Neural crest cell (in vitro differentiated cells): ENCODE measurements around the gene RERE. TPM values are rescaled to one million over a fixed set of nuclear protein-coding genes. Genes with fewer than 3 reads are reported as not detected.
"Not testable (repeated sequence)": the region's sequence is repeated elsewhere in the genome, so short reads cannot be mapped to it uniquely, and the experiment has no call there.

ENCODE experiments used
- DNase-seq: peaks from one replicate; pipeline ENCODE4 v3.0.0; 2021; ENCODE audit warnings: low read depth, mixed read lengths, low spot score
- H3K27ac Mint-ChIP-seq: one replicate; pipeline ENCODE4 v1.8.0; 2021; ENCODE audit warnings: mild to moderate bottlenecking, mixed read lengths; ENCODE audit not compliant: unreplicated experiment
- H3K27me3 Mint-ChIP-seq: 2 replicates; pipeline ENCODE4 v1.8.0; 2021; ENCODE audit warnings: low read depth, mild to moderate bottlenecking, mixed read lengths
- H3K36me3 Mint-ChIP-seq: 2 replicates; pipeline ENCODE4 v1.8.0; 2021; ENCODE audit warnings: low read depth, mild to moderate bottlenecking, mixed read lengths
- H3K4me1 Mint-ChIP-seq: 2 replicates; pipeline ENCODE4 v1.8.0; 2021; ENCODE audit warnings: mixed read lengths
- H3K4me3 Mint-ChIP-seq: one replicate; pipeline ENCODE4 v1.8.0; 2021; ENCODE audit warnings: mild to moderate bottlenecking, mixed read lengths
- H3K9me3 Mint-ChIP-seq: 2 replicates; pipeline ENCODE4 v1.8.0; 2021; ENCODE audit warnings: mixed read lengths
- total RNA-seq: library from RNA; stranded (reverse); gene quantifications from 2 replicates; pipeline ENCODE4 v1.2.1, GENCODE V29; 2021
- TF ChIP-seq, protein P1 (sequence below): fragments of 200-600 bp; sonication (generic); conservative IDR thresholded peaks from 2 replicates; pipeline ENCODE4 v1.5.0; 2021; ENCODE audit warnings: antibody characterized with exemption, mild to moderate bottlenecking

The RERE gene
- total RNA-seq, 1 donor from 2014 or later, result 122 TPM

DNA sequence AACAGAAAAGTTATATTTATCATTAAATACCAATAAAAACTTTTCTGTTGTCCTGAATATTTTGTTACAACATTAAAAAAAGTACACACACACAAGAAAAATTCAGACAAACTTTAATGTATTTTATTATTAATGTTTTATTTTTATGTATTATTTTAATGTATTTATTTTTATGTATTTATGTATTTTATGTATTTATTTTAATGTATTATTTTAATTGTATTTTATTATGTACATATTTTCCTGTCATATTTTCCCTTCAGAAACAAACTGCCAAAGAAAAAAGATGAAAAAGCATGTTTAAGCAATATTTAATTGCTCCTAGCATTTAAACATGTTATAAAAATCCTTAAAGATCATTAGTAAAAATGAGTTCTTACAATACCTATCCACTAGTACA lies 222.1 kb downstream of the RERE start:
- H3K9me3 Mint-ChIP-seq, result no peaks in the 10 kb centered on the region
- no peak for DNase-seq
- no peaks in the 10 kb centered on the region for H3K27me3 Mint-ChIP-seq
- H3K27ac Mint-ChIP-seq, result no peak overlapping the region
- TF ChIP-seq, protein P1, sequence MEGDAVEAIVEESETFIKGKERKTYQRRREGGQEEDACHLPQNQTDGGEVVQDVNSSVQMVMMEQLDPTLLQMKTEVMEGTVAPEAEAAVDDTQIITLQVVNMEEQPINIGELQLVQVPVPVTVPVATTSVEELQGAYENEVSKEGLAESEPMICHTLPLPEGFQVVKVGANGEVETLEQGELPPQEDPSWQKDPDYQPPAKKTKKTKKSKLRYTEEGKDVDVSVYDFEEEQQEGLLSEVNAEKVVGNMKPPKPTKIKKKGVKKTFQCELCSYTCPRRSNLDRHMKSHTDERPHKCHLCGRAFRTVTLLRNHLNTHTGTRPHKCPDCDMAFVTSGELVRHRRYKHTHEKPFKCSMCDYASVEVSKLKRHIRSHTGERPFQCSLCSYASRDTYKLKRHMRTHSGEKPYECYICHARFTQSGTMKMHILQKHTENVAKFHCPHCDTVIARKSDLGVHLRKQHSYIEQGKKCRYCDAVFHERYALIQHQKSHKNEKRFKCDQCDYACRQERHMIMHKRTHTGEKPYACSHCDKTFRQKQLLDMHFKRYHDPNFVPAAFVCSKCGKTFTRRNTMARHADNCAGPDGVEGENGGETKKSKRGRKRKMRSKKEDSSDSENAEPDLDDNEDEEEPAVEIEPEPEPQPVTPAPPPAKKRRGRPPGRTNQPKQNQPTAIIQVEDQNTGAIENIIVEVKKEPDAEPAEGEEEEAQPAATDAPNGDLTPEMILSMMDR, result no peak
- H3K4me3 Mint-ChIP-seq, result no peak overlapping the region
- H3K4me1 Mint-ChIP-seq, result peaks cover 45% of the 10 kb centered on the region
- H3K36me3 Mint-ChIP-seq, result peaks cover 8% of the 10 kb centered on the region

DNA sequence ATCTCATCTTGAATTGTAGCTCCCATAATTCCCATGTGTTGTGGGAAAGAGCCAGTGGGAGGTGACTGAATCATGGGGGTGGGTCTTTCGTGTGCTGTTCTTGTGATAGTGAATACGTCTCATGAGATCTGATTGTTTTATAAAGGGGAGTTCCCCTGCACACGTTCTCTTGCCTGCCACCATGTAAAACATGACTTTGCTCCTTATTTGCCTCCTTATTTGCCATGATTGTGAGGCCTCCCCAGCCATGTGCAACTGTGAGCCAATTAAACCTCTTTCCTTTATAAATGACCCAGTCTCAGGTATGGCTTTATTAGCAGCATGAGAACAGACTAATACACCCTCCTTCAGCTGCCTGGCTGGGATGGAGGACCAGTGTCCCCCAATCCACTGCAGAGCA lies 224.1 kb downstream of the RERE start:
- not testable (repeated sequence) for H3K27me3 Mint-ChIP-seq, DNase-seq, H3K9me3 Mint-ChIP-seq, H3K27ac Mint-ChIP-seq, H3K4me3 Mint-ChIP-seq, H3K36me3 Mint-ChIP-seq
- peaks cover 39% of the 10 kb centered on the region for H3K4me1 Mint-ChIP-seq

DNA sequence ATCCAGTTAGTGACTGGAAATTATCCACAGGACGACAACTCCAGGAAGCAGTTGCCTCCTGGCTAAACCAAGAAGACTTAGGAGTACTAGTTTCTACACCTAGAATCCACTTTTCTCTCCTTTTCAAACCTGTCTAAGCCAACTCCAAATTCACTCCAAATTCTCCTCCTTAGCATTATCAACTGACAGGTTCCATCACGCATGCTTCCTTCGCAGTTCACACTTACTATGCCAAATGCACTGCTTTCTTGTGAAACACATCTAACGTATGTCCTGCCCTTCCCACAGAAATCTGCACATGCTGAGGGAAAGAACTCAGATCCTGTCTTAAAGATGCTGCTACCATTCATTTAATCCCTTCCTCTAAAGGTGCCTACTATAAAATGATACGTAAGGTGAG lies 225.9 kb downstream of the RERE start:
- H3K4me3 Mint-ChIP-seq, result no peak overlapping the region

DNA sequence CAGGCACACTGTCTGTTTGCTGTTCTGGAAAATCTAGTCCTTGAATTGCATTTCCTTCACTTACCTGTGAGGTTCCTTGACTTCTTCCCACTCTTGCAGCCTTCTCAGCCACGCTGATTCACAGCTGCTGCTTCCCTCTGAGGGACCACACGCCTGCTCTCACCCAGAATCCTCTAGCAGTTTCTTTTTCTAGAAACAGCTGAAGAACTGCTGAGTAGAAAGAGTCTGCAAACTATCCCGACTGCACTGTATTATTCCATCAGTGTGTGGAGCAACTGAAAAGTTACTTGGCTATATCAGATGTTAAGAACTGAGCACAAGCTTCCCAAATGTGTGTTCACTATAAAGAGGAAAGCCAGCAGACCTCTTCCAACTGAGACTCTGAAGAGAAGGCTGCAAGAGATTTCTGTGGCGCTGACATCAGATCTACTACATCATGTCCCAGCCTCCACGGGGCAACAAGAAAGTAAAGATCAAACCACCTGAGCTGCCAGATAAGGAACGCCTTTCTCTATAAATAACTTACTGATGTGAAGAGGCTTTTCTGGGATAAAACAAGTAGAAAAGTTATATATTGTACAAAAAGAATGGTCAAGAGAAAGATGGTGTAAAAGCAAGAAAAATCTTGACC lies 226.6 kb downstream of the RERE start:
- Mint-ChIP-seq H3K27ac (no peak overlapping the region), H3K36me3 (peaks cover 8% of the 10 kb centered on the region), H3K4me3 (no peak overlapping the region), H3K27me3 (no peaks in the 10 kb centered on the region), H3K9me3 (no peaks in the 10 kb centered on the region), H3K4me1 (peaks cover 46% of the 10 kb centered on the region)
- DNase-seq, result no peak
- TF ChIP-seq, protein P1, result no peak

More for the DNA sequence above, 225.9 kb downstream of the RERE start:
- Mint-ChIP-seq H3K4me1 (peaks cover 44% of the 10 kb centered on the region), H3K27me3 (no peaks in the 10 kb centered on the region), H3K9me3 (no peaks in the 10 kb centered on the region), H3K36me3 (peaks cover 8% of the 10 kb centered on the region), H3K27ac (no peak overlapping the region)
- no peak for DNase-seq
- TF ChIP-seq, protein P1, result no peak

DNA sequence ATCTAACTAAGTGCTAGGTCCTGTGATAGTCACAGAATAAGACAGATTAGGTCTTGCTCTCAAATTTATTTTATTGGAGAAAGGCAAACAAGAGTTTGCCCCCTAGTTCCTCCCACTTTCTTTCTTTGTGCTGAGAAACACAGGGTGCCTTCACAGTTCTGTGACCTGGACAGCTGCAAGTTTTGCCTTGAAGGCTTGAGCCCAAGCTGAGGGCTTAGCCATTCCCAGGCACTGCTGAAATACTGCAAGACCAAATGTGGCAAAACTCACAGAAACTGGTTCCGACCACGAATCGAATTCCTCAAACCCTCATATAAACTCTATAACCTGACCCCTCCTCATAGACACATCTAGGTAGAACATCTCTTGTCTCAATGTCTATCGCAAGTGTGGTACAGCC lies 227.9 kb downstream of the RERE start:
- DNase-seq, result no peak
- Mint-ChIP-seq H3K9me3 (no peaks in the 10 kb centered on the region), H3K27ac (peak overlapping the region; percentile 40), H3K27me3 (no peaks in the 10 kb centered on the region), H3K4me1 (peaks cover 46% of the 10 kb centered on the region), H3K36me3 (peaks cover 8% of the 10 kb centered on the region), H3K4me3 (peak overlapping the region; percentile 0)
- TF ChIP-seq, protein P1, result no peak

DNA sequence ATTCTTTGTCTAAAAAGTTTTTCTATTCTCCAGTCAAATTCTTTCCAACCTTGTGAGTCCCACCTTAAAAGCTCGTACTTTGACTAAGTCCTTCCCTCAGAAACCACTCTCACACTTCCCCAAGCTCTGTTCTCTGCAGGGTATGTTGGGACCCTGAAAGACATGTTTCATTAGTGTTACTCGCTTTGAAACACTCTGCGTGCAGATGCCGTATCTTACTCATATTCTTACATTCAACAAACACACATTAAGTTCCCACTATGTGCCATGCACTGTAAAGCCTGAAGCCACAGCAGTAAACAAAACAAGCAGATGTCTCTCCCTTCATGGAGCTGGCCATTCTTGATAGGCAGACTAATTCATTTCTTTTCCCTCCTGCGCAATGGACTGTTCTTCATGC lies 229.7 kb downstream of the RERE start:
- H3K27me3 Mint-ChIP-seq, result no peaks in the 10 kb centered on the region
- H3K4me3 Mint-ChIP-seq, result no peak overlapping the region
- no peak overlapping the region for H3K27ac Mint-ChIP-seq
- no peaks in the 10 kb centered on the region for H3K9me3 Mint-ChIP-seq
- TF ChIP-seq, protein P1, result no peak
- no peaks in the 10 kb centered on the region for H3K36me3 Mint-ChIP-seq
- peaks cover 51% of the 10 kb centered on the region for H3K4me1 Mint-ChIP-seq
- DNase-seq, result no peak
